Renal cortex interstitium (tissue), 11 donors: ENCODE measurements around the gene IRF7. TPM values are rescaled to one million over a fixed set of nuclear protein-coding genes. Genes with fewer than 3 reads are reported as not detected.

Experiments used
- DNase-seq, 11 donors: peaks; one replicate each; pipeline ENCODE4 v3.0.0-alpha.2; 2013; ENCODE audit warnings: low read depth in 9 of 11, low spot score in 4 of 11; ENCODE audit errors: extremely low read depth in 1 of 11
- polyA plus RNA-seq, 3 donors: library from polyadenylated mRNA; unstranded; fragments of 120-200 nt; gene quantifications; one replicate each; pipeline ENCODE4 v1.2.1, GENCODE V29; 2013; ENCODE audit not compliant: insufficient read length in 3 of 3

The IRF7 gene
- polyA plus RNA-seq, 3 donors = 6.4 to 12.8 (median 10.1) TPM

DNA sequence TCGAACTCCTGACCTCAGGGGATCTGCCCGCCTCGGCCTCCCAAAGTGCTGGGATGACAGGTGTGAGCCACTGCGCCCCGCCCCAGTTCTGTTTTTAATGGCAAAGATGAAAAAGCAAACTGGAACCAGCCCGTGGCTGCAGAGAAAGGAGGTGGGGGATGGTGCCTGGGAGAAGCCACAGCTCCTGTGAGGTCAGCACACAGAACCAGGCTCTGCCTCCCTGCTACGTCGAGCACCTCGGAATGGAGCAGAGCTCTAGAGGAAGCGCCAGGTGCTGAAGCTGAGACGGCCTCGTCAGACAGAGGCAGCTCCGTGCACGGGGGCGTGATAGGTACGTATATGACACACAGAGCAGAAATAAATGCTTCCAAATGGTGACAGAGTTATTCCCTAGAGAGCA lies 29.8 kb upstream of the IRF7 start:
- no peak for DNase-seq

DNA sequence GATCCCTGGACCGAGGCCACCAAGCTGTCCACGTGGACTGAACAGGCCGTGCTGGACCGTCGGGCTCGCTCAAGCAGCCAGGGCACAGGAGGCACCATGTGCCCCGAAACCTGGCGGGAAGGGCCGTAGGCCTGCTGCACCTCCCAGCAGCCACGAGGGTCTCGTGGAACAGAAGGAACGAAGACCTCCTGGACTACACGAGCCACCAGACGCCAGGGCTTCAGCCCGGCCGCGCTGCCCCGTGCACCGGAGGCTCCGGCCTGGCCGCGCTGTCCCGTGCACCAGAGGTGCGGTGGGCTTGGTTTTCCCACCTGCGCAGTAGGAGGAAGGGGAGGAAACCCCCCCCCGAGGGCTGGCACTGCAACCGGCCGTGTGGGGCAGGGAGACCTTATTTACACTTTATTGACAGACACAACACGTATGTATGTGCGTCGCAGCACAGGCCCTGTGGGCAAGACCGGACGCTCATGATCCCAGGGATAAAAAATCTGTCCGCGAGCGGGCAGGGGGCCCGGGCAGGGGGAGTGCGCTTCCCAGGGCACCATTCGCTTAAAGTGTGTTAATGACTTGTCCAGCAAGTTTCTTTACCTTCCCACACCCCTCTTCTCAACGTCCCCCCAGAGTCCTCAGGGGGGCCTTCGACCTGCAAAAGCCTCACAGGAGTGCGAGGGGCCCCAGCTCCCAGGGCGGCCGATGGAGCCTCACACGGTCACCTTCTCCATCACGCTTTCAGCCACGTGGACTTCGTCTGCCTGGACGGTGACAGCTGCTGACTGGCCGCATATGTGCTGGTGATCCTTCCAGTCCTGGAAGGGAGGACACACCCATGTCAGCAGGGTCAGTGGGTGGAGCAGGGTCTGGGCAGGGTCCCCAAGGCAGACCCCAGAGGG lies 28.3 kb upstream of the IRF7 start:
- no peak for DNase-seq

DNA sequence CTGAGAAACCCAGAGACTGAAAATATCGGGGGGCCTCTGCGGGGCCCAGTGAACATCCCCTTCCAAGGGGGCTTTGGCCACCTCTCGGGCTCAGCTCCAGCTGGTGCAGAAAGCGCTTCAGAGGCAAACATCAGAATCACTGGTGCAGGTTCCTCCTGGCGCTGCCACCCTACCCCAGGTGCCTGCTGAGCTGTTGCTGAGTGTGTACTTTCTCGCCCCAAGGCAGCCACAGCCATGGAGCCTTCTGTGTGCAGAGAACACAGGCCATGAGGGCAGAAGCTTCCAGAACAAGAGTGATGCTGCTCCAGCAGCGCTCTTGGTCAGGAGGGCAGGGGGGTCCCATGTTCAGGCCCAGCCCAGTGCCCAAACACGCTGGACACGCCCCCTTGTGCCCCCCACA lies 27.6 kb upstream of the IRF7 start:
- DNase-seq = no peak

DNA sequence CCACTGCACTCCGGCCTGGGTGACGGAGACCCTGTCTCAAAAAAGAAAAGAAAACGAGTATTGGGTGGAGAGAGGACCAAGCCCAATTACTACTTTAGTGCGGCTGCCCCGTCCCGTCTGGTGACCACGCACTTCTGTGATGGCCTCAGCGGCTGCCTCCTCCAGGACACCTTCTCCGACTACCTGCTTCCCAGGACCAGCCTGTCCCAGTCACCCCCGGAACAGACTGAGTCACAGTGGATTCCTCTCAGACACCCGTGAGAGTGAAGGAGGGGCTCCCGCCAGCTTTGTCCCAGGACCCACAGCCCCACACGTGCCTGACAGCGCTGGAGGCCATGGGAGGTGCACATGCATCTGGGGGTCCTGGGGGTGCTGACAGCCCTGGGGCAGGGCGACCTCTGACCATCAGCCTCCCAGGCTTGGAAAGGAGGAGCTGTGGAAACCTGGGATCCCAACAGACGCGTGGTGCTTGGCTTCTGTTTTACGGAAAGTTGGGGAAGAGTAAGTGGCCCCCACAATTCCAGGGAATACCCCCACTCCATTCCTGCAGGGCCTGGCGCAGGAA lies 26.1 kb upstream of the IRF7 start:
- DNase-seq = no peak

DNA sequence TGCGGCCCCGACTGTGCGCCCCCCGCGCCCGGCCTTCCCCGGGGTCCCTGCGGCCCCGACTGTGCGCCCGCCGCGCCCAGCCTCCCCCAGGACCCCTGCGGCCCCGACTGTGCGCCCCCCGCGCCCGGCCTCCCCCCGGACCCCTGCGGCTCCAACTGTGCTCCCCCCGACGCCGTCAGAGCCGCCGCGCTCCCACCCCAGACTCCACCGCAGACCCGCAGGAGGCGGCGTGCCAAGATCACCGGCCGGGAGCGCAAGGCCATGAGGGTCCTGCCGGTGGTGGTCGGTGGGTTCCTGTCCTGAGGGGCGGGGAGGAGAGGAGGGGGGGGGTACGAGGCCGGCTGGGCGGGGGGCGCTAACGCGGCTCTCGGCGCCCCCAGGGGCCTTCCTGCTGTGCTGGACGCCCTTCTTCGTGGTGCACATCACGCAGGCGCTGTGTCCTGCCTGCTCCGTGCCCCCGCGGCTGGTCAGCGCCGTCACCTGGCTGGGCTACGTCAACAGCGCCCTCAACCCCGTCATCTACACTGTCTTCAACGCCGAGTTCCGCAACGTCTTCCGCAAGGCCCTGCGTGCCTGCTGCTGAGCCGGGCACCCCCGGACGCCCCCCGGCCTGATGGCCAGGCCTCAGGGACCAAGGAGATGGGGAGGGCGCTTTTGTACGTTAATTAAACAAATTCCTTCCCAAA lies 24.4 kb upstream of the IRF7 start:
- DNase-seq = no peak

DNA sequence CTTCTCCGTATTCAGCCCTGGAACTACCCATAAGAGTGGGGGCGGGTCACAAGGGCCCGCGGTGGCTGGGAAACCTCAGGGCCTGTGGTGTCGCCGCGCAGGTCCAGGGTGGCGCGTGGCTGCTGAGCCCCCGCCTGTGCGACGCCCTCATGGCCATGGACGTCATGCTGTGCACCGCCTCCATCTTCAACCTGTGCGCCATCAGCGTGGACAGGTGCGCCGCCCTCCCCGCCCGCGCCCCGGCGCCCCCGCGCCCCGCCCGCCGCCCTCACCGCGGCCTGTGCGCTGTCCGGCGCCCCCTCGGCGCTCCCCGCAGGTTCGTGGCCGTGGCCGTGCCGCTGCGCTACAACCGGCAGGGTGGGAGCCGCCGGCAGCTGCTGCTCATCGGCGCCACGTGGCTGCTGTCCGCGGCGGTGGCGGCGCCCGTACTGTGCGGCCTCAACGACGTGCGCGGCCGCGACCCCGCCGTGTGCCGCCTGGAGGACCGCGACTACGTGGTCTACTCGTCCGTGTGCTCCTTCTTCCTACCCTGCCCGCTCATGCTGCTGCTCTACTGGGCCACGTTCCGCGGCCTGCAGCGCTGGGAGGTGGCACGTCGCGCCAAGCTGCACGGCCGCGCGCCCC lies 23.7 kb upstream of the IRF7 start:
- no peak for DNase-seq

DNA sequence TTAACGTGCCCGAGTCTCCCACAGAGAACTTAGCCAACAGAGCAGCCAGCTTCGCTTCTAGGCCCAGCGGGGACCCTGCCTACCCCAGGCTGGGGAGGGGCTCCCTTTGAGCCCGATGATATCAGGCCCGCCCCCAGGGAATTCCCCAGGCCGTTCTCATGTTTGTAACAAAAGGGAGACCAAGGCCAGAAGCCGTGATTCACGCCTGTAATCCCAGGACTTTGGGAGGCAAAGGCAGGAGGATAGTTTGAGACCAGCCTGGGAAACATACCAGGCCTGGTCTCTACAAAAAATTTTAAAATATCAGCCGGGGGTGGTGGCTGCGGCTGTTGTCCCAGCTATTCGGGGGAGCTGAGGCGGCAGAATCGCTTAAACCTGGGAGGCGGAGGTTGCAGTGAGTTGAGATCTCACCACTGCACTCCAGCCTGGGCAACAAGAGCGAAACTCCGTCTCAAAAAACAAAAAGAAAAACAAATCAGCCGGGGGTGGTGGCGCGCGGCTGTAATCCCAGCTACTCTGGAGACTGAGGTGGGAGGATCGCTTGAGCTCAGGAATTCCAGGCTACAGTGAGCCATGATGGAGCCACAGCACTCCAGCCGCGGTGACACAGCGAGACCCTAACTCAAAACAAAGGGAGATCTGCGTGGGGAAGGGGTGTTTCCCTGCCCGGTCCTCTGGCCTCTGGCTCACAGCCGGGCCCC lies 23.0 kb upstream of the IRF7 start:
- no peak for DNase-seq

DNA sequence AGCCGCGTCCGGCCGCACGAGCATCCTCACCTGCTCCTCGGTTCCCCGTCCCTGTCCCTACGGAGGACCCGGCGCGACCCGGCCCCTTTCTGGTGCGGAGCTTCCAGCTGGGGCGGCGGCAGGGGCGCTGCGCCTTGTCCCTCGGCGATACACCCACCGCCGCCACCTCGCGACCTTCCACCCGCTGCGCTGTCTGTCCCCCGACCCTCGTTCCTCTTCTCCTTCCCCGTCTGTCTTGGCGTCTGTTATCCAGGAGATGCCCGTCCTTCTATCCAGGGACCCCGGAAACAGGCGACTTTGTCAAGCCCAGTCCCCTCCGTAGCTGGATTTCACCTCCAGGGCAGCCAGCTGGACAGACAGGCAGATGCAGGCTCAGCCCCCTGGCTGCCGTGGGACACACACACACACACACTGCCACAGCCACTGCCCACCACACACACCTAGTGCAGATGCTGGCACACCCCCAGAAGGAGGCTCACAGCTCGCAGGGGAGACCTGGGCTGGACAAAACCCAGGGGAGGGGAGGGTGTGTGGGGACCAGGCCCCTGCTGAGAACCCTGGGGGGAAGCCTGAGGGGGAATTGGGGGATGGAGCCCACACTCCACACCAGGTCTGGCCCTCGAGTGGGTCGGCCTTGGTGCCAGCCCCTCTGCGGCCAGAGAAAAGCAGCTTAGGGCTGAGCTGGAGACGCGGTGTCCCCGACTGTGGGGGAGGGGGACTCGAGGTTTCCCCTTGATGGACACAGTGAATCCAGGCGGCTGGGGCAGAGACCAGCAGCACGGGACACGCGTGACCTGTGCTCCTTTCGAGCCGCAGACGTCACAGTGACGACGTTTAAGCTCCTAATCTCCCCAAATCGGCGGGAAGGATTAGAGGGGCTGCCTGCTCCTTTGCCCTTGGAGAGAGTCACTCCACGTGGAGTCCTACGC lies 22.1 kb upstream of the IRF7 start:
- no peak for DNase-seq

DNA sequence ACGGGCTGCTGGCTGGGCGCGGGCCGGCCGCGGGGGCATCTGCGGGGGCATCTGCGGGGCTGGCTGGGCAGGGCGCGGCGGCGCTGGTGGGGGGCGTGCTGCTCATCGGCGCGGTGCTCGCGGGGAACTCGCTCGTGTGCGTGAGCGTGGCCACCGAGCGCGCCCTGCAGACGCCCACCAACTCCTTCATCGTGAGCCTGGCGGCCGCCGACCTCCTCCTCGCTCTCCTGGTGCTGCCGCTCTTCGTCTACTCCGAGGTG lies 21.5 kb upstream of the IRF7 start:
- DNase-seq = no peak

DNA sequence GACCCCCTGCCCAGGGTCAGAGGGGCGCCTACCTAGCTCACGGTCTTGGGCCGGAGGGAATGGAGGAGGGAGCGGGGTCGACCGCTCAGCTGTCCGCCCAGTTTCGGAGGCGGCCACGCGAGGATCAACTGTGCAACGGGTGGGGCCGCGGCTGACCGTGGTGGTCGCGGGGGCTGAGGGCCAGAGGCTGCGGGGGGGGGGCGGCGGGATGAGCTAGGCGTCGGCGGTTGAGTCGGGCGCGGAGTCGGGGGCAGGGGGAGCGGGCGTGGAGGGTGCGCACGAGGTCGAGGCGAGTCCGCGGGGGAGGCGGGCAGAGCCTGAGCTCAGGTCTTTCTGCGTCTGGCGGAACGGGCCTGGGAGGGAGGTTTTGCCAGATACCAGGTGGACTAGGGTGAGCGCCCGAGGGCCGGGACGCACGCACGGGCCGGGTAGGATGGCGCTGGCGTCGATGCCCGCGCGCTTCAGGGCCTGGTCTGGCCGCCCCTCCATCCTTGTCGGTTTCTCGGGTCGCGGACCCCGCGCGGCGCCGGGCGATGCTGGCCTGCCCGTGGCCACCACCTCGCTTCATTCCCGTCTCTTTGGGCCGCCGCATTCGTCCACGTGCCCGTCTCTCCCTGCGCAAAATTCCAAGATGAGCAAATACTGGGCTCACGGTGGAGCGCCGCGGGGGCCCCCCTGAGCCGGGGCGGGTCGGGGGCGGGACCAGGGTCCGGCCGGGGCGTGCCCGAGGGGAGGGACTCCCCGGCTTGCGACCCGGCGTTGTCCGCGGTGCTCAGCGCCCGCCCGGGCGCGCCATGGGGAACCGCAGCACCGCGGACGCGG lies 21.0 kb upstream of the IRF7 start, which contains the start of gene DRD4:
Gene DRD4, plus strand, starts transcription at position 759 of the 822 bp plus-strand sequence. Its CDS starts 36 bp downstream, at position 795.
- DNase-seq = no peak

DNA sequence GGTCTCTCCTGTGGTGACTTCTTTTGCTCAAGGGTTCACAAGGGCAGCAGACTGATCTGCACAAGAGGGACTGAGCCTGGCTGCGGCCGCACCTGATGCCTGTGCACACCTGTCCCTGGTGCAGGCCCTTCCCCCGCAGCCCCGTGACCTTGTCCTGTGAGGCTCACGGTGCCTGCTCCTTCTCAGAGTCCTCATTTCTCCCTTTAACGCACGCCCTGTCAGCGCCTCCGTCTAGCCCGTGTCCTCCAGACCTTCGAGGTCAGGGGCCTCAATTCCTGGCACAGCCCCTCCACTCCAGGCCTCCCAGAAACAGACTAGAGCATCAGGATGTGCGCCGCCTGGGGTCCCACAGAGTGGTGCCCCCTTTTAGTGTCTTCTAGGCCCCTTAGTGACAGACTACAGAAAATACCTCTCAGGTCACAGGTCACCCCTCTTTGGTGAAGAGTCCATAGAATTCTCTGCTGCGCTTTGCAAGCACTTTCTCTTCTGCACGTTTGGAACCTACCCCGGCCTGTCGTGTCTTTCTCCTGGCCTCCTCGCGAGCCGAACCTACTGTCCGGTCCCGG lies 20.3 kb upstream of the IRF7 start:
- no peak for DNase-seq

DNA sequence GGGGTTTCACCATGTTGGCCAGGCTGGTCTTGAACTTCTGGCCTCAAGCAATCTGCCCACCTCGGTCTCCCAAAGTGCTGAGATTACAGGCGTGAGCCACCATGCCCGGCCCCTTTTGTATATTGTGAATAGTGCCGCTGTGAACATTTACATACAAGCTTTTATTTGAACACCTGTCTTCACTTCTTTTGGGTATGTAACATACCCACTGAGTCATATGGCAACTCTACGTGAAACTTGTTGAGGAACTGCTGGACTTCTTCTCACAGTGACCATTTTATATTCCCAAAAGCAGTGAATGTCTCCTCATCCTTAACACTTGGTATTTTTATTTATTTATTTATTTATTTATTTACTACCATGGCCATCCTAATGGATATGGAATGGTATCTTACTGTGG lies 15.1 kb upstream of the IRF7 start:
- no peak for DNase-seq

DNA sequence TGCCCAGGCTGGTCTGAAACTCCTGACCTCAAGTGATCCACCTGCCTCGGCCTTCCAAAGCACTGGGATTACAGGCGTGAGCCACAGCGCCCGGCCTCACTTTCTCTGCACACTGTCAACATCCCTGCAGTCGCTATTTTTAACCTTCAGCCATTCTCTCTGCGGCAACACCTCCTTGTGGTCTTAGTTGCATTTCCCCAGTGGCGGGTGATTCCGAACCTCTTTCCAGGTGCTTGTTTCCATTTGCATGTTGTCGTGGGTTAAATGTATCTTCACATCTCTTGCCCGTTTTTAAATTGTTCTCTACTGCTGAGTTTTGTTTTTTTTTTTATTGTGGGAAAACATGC lies 13.5 kb upstream of the IRF7 start:
- no peak for DNase-seq

DNA sequence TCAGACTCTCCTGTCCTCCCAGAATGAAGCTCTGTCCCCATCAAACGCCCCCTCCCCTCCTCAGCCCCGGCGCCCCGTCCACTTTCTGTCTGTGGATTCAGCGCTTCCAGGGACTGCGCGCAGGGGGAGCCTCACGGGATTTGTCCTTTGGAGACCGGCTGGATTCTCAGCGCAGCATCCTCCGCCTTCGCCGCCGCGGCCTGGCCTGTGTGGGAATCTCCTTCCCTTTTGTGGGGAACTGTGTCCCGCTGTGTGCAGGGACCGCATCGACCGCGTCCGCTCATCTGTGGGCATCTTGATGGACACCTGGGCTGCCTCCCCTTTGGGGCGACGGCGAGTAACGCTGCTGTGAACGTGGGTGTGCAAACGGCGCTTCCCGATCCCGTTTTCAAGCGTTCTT lies 12.3 kb upstream of the IRF7 start:
- DNase-seq = no peak

DNA sequence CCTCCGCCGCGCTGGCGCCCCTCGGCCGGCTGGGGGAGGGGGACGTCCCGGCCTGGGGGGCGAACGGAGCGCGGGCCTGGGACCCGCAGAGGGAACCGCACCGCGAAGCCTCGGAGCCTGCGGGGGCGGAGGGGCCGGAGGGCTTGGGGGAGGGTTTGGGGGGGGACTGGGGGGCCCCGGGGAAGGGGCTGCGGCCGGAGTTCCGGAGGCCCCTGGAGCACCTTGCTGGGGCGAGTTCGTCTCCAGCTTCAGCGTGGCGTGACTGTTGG lies 11.5 kb upstream of the IRF7 start:
- no peak for DNase-seq

DNA sequence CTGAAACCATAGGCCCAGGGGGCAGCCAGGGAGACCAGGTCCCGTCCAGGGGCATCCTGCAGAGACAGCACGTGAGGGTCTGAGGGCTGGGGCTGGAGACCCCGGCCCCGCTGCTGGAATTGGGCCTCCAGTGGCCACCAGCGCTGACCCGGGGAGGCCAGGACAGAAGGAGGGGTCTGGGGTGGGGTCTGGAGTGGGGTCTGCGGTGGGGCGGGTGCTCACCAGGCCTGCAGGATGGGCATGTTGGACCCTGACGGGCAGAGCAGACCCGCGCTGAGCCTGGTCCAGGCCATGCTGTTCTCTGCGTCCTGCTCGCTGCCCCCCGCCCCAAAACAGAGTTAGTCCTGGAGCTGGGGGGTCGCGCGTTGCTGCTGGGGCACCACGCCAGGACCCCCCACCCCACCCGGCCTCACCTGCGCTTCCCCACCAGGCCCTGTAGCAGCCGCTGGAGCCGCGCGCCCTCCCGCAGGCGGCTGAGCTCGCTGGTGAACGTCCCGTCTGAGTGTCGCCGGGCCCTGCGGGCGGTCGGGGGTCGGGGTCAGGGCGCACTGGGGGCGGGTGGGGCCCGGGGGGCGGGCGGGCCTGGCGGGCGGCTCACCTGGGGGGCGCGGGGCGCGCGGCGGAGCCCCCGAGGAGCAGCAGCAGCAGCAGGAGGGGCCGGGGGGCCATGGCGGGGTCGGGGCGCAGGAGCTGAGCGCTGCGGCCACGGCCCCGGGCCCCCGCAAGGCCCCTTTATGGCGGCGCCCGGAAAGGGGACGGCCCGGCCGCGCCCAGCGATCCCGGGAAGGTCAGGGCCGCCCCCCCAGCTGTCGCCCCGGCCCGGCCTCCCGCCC lies 10.9 kb upstream of the IRF7 start, which contains the start of gene SCT:
Gene SCT, minus strand, starts transcription at position 707 of the 833 bp plus-strand sequence. Its CDS starts 38 bp downstream, at position 669.
- no peak for DNase-seq
